ENCODE measurements around the gene AHI1. TPM values are rescaled to one million over a fixed set of nuclear protein-coding genes. Genes with fewer than 3 reads are reported as not detected.

The AHI1 gene
- total and polyA plus RNA-seq, 3 donors from 2014 or later, result 33.9 to 93.1 (median 56.4) TPM

Small RNAs within 50 kb of the gene (microRNA-seq; reads per million reads assigned to microRNA genes)
- gene MIR548A2 (ENCODE audit: borderline number of aligned reads in 2 of 2, borderline replicate concordance in 1 of 2), result 0 reads per million in 2 donors

Small RNAs within 50 kb of the gene (small RNA-seq; reads per million reads assigned to genes)
- gene MIR548A2 (0 reads per million in 2 donors), gene RF00019 (0 reads per million in 2 donors)

Measured in testis (tissue), 3 donors.